Retinal pigment epithelial cell (primary cell): Measurements from ENCODE around the gene SAMD5.

Experiments used
- DNase-seq: peaks from one replicate; pipeline ENCODE4 v3.0.0-alpha.2; 2010; ENCODE audit warnings: low read depth
- H3K4me3 ChIP-seq: 2 replicates; pipeline ENCODE4 v1.5.1; 2011; ENCODE audit warnings: mild to moderate bottlenecking, low read length, control low read depth, moderate library complexity
- CTCF ChIP-seq: conservative IDR thresholded peaks from 2 replicates; pipeline ENCODE4 v1.5.1; 2011; ENCODE audit warnings: low read depth, low read length, control low read depth, inconsistent platforms

SAMD5 gene

GRCh38 chr6:147508042-147508865 lies at the start of gene SAMD5:
Gene SAMD5 (plus strand): TSS chr6:147508690. CDS start chr6:147508929, 239 bp downstream.
- peak within 1 kb of the TSS; percentile 73 for H3K4me3 ChIP-seq

GRCh38 chr6:147459780-147460179 lies 48.7 kb upstream of the SAMD5 start:
- no peak overlapping the region for H3K4me3 ChIP-seq
- TF ChIP-seq CTCF = no peak
- no peak for DNase-seq

More at GRCh38 chr6:147508042-147508865, at the start of gene SAMD5:
- DNase-seq = no peak
- TF ChIP-seq CTCF = no peak

GRCh38 chr6:147463651-147464050 lies 44.8 kb upstream of the SAMD5 start:
- no peak for TF ChIP-seq CTCF
- no peak overlapping the region for H3K4me3 ChIP-seq
- no peak for DNase-seq

- H3K4me3 ChIP-seq = no peak overlapping the region
- TF ChIP-seq CTCF = no peak
- DNase-seq = no peak
Measured at GRCh38 chr6:147467428-147467827, 41.1 kb upstream of the SAMD5 start.

GRCh38 chr6:147467886-147468285 lies 40.6 kb upstream of the SAMD5 start:
- no peak for TF ChIP-seq CTCF
- H3K4me3 ChIP-seq = no peak overlapping the region

GRCh38 chr6:147468634-147469033 lies 39.9 kb upstream of the SAMD5 start:
- peak; percentile 14 for TF ChIP-seq CTCF
- no peak overlapping the region for H3K4me3 ChIP-seq
- no peak for DNase-seq

More at GRCh38 chr6:147467886-147468285, 40.6 kb upstream of the SAMD5 start:
- no peak for DNase-seq

GRCh38 chr6:147479857-147480256 lies 28.6 kb upstream of the SAMD5 start:
- no peak for TF ChIP-seq CTCF
- no peak for DNase-seq
- H3K4me3 ChIP-seq = no peak overlapping the region
